Islet precursor cell (in vitro differentiated cells): Measurements from ENCODE around the gene SAMD4A.

Source experiments
- DNase-seq: peaks from one replicate; pipeline ENCODE4 v3.0.0-alpha.2; 2018

Gene SAMD4A

GRCh38 chr14:54771411-54772027 lies 204.6 kb downstream of the SAMD4A start:
- DNase-seq = no peak

- no peak for DNase-seq
Measured at GRCh38 chr14:54772451-54772881, 205.5 kb downstream of the SAMD4A start.

- DNase-seq = peak; percentile 99
Measured at GRCh38 chr14:54773171-54774006, 206.5 kb downstream of the SAMD4A start.

- DNase-seq = no peak
Measured at GRCh38 chr14:54774824-54775223, 207.9 kb downstream of the SAMD4A start.

- no peak for DNase-seq
Measured at GRCh38 chr14:54775486-54776140, 208.7 kb downstream of the SAMD4A start.

- DNase-seq = peak; percentile 35
Measured at GRCh38 chr14:54776361-54777001, 209.6 kb downstream of the SAMD4A start.

- peak; percentile 28 for DNase-seq
Measured at GRCh38 chr14:54777395-54777794, 210.5 kb downstream of the SAMD4A start.

GRCh38 chr14:54778618-54779345 lies 211.9 kb downstream of the SAMD4A start:
- peak; percentile 24 for DNase-seq

GRCh38 chr14:54781080-54781479 lies 214.2 kb downstream of the SAMD4A start:
- peak; percentile 21 for DNase-seq

GRCh38 chr14:54781961-54782750 lies 215.2 kb downstream of the SAMD4A start:
- DNase-seq = peak; percentile 22

- DNase-seq = peak; percentile 51
Measured at GRCh38 chr14:54782751-54783659, 216.1 kb downstream of the SAMD4A start.

- peak; percentile 24 for DNase-seq
Measured at GRCh38 chr14:54783660-54784015, 216.7 kb downstream of the SAMD4A start.

- DNase-seq = peak; percentile 37
Measured at GRCh38 chr14:54784060-54784459, 217.1 kb downstream of the SAMD4A start.

GRCh38 chr14:54784657-54785056 lies 217.7 kb downstream of the SAMD4A start:
- DNase-seq = peak; percentile 42

- DNase-seq = no peak
Measured at GRCh38 chr14:54785136-54785777, 218.3 kb downstream of the SAMD4A start.

GRCh38 chr14:54785778-54786770 lies 219.1 kb downstream of the SAMD4A start:
- DNase-seq = peak; percentile 29

GRCh38 chr14:54786838-54787237 lies 219.9 kb downstream of the SAMD4A start:
- peak; percentile 29 for DNase-seq

GRCh38 chr14:54787261-54787660 lies 220.3 kb downstream of the SAMD4A start:
- DNase-seq = peak; percentile 35

- peak; percentile 24 for DNase-seq
Measured at GRCh38 chr14:54788701-54789100, 221.8 kb downstream of the SAMD4A start.
